Measurements from ENCODE around the gene EMILIN3.

GRCh38 chr20:41330343-41330720 is 36.3 kb downstream of the EMILIN3 start:
- TF ChIP-seq PATZ1 (CRISPR knock-in tag; IDR thresholded peaks at IDR 0.05; ENCODE audit: borderline replicate concordance) (no peak), ESRRG (CRISPR knock-in tag; IDR thresholded peaks at IDR 0.05) (no peak)
